ENCODE measurements around the gene KRCC1. TPM values are rescaled to one million over a fixed set of nuclear protein-coding genes. Genes with fewer than 3 reads are reported as not detected.

Gene KRCC1
- total and polyA plus RNA-seq, 2 experiments from 2014 or later, result 10.3 to 12.5 TPM

DNA sequence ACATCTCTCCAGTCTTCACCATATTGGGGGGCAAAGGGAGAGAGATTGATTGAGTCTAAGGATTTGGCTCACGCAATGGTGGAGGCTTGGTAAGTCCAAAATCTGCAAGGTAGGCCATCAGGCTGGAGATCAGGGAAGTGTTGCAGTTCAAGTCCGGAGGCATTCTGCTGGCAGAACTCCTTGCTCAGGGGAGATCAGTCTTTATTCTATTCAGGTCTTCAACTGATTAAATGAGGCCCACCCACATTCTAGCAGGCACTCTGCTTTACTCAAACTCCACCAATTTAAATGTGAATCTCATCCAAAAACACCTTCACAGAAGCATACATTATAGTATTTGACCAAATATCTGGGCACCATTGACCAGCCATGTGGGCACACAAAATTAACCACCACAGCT is 33.4 kb upstream of the KRCC1 start:
- Mint-ChIP-seq H3K27me3 (ENCODE audit: insufficient read depth, low read depth, poor library complexity) (peaks cover 2% of the 10 kb centered on the region), H3K36me3 (ENCODE audit: low read depth) (no peaks in the 10 kb centered on the region), H3K27ac (no peak overlapping the region), H3K4me1 (peaks cover 2% of the 10 kb centered on the region; the same call in 2 of the 3 replicates), H3K4me3 (no peak overlapping the region), H3K9me3 (no peaks in the 10 kb centered on the region; the same call in 2 of the 3 replicates)
- no peaks in the 10 kb centered on the region for H3K4me1 ChIP-seq (ENCODE audit: insufficient read depth)
- H3K36me3 ChIP-seq (ENCODE audit: insufficient read depth), result no peaks in the 10 kb centered on the region
- H3K27ac ChIP-seq (ENCODE audit: low read depth), result no peak overlapping the region
- DNase-seq (ENCODE audit: low spot score) (no peak), ATAC-seq (no peak)
- H3F3A ChIP-seq (replicated peaks; ENCODE audit: low read depth), result no peaks in the 10 kb centered on the region
- no peaks in the 10 kb centered on the region for H4K20me1 ChIP-seq (replicated peaks; ENCODE audit: insufficient read depth)
- no peak overlapping the region for H3K4me2 ChIP-seq
- no peaks in the 10 kb centered on the region for H3K27me3 ChIP-seq (ENCODE audit: insufficient read depth)
- H3K79me2 ChIP-seq (replicated peaks; ENCODE audit: insufficient read depth), result no peaks in the 10 kb centered on the region
- TF ChIP-seq, protein P1, sequence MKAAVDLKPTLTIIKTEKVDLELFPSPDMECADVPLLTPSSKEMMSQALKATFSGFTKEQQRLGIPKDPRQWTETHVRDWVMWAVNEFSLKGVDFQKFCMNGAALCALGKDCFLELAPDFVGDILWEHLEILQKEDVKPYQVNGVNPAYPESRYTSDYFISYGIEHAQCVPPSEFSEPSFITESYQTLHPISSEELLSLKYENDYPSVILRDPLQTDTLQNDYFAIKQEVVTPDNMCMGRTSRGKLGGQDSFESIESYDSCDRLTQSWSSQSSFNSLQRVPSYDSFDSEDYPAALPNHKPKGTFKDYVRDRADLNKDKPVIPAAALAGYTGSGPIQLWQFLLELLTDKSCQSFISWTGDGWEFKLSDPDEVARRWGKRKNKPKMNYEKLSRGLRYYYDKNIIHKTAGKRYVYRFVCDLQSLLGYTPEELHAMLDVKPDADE (IDR thresholded peaks at IDR 0.05), result no peak
- no peak for TF ChIP-seq STAT1 (IDR thresholded peaks at IDR 0.05; ENCODE audit: unreplicated experiment)
- no peak for TF ChIP-seq JUNB (IDR thresholded peaks at IDR 0.05; ENCODE audit: unreplicated experiment)
- TF ChIP-seq, protein P2, sequence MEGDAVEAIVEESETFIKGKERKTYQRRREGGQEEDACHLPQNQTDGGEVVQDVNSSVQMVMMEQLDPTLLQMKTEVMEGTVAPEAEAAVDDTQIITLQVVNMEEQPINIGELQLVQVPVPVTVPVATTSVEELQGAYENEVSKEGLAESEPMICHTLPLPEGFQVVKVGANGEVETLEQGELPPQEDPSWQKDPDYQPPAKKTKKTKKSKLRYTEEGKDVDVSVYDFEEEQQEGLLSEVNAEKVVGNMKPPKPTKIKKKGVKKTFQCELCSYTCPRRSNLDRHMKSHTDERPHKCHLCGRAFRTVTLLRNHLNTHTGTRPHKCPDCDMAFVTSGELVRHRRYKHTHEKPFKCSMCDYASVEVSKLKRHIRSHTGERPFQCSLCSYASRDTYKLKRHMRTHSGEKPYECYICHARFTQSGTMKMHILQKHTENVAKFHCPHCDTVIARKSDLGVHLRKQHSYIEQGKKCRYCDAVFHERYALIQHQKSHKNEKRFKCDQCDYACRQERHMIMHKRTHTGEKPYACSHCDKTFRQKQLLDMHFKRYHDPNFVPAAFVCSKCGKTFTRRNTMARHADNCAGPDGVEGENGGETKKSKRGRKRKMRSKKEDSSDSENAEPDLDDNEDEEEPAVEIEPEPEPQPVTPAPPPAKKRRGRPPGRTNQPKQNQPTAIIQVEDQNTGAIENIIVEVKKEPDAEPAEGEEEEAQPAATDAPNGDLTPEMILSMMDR (conservative IDR thresholded peaks at IDR 0.05; ENCODE audit: low read depth in 2 of 2), result no peak
- TF ChIP-seq ZNF114 (CRISPR knock-in tag; IDR thresholded peaks at IDR 0.05), result no peak
- no peak for TF ChIP-seq POLR2AphosphoS5 (IDR thresholded peaks at IDR 0.05; ENCODE audit: low read depth)
- no peak for TF ChIP-seq ZNF331 (CRISPR knock-in tag; IDR thresholded peaks at IDR 0.05; ENCODE audit: low read depth)
- no peak for TF ChIP-seq NANOG (IDR thresholded peaks at IDR 0.05; ENCODE audit: borderline replicate concordance)
- TF ChIP-seq CREB1 (CRISPR knock-in tag; IDR thresholded peaks at IDR 0.05; ENCODE audit: low read depth), result no peak
- TF ChIP-seq REST (IDR thresholded peaks at IDR 0.05; ENCODE audit: unreplicated experiment), result no peak
- TF ChIP-seq, protein P3, sequence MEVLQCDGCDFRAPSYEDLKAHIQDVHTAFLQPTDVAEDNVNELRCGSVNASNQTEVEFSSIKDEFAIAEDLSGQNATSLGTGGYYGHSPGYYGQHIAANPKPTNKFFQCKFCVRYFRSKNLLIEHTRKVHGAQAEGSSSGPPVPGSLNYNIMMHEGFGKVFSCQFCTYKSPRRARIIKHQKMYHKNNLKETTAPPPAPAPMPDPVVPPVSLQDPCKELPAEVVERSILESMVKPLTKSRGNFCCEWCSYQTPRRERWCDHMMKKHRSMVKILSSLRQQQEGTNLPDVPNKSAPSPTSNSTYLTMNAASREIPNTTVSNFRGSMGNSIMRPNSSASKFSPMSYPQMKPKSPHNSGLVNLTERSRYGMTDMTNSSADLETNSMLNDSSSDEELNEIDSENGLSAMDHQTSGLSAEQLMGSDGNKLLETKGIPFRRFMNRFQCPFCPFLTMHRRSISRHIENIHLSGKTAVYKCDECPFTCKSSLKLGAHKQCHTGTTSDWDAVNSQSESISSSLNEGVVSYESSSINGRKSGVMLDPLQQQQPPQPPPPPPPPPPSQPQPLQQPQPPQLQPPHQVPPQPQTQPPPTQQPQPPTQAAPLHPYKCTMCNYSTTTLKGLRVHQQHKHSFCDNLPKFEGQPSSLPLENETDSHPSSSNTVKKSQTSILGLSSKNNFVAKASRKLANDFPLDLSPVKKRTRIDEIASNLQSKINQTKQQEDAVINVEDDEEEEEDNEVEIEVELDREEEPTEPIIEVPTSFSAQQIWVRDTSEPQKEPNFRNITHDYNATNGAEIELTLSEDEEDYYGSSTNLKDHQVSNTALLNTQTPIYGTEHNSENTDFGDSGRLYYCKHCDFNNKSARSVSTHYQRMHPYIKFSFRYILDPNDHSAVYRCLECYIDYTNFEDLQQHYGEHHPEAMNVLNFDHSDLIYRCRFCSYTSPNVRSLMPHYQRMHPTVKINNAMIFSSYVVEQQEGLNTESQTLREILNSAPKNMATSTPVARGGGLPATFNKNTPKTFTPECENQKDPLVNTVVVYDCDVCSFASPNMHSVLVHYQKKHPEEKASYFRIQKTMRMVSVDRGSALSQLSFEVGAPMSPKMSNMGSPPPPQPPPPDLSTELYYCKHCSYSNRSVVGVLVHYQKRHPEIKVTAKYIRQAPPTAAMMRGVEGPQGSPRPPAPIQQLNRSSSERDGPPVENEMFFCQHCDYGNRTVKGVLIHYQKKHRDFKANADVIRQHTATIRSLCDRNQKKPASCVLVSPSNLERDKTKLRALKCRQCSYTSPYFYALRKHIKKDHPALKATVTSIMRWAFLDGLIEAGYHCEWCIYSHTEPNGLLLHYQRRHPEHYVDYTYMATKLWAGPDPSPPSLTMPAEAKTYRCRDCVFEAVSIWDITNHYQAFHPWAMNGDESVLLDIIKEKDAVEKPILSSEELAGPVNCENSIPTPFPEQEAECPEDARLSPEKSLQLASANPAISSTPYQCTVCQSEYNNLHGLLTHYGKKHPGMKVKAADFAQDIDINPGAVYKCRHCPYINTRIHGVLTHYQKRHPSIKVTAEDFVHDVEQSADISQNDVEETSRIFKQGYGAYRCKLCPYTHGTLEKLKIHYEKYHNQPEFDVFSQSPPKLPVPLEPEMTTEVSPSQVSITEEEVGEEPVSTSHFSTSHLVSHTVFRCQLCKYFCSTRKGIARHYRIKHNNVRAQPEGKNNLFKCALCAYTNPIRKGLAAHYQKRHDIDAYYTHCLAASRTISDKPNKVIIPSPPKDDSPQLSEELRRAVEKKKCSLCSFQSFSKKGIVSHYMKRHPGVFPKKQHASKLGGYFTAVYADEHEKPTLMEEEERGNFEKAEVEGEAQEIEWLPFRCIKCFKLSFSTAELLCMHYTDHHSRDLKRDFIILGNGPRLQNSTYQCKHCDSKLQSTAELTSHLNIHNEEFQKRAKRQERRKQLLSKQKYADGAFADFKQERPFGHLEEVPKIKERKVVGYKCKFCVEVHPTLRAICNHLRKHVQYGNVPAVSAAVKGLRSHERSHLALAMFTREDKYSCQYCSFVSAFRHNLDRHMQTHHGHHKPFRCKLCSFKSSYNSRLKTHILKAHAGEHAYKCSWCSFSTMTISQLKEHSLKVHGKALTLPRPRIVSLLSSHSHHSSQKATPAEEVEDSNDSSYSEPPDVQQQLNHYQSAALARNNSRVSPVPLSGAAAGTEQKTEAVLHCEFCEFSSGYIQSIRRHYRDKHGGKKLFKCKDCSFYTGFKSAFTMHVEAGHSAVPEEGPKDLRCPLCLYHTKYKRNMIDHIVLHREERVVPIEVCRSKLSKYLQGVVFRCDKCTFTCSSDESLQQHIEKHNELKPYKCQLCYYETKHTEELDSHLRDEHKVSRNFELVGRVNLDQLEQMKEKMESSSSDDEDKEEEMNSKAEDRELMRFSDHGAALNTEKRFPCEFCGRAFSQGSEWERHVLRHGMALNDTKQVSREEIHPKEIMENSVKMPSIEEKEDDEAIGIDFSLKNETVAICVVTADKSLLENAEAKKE (CRISPR knock-in tag; IDR thresholded peaks at IDR 0.05), result no peak
- TF ChIP-seq EZH2 (IDR thresholded peaks at IDR 0.05; ENCODE audit: low read depth, unreplicated experiment), result no peak
- TF ChIP-seq EZH2phosphoT487 (IDR thresholded peaks at IDR 0.05; ENCODE audit: unreplicated experiment), result no peak
- no peaks in the 10 kb centered on the region for H3K9me2 ChIP-seq (ENCODE audit: insufficient read depth)
- H2AFZ ChIP-seq, result no peak overlapping the region
- no peak overlapping the region for H3K4me3 ChIP-seq

Measured in GM23338 (cell line).